HCT116 (cell line): Measurements from ENCODE around the gene XAB2. TPM values are rescaled to one million over a fixed set of nuclear protein-coding genes. Genes with fewer than 3 reads are reported as not detected.

Source experiments
- ATAC-seq: fragments of 200-7000 bp; cut with Tn5 transposase; 2 replicates; pipeline ENCODE4 v1.9.1; 2020; ENCODE audit warnings: mild to moderate bottlenecking, moderate library complexity
- BruUV-seq: library from RNA; stranded (reverse); fragments of 400-500 nt; replicated peaks from 2 replicates; lab custom pipeline; 2021; lab: Mats Ljungman, UMichigan
- CTCF ChIA-PET: fragments of 300-600 bp; sonication (Branson Sonifier 250); formaldehyde crosslinking; loops from one replicate; lab custom pipeline; 2021; ENCODE audit warnings: antibody characterized with exemption; lab: Charles Lee
- POLR2A ChIA-PET: fragments of 300-600, 350-600 bp; sonication (Branson Sonifier 250); formaldehyde crosslinking; loops from one replicate; lab custom pipeline; 2021; ENCODE audit warnings: antibody characterized with exemption; lab: Charles Lee
- RAD21 ChIA-PET, 2 experiments: fragments of 300-600 bp; sonication (Branson Sonifier 250); formaldehyde crosslinking; loops; one replicate each; lab custom pipeline; 2023; ENCODE audit warnings: low total read pairs in 2 of 2; ENCODE audit not compliant: uncharacterized antibody in 2 of 2, unreplicated experiment in 2 of 2, low non-redundant PET in 1 of 2; lab: Charles Lee
- DNase-seq: peaks from one replicate; pipeline ENCODE4 v3.0.0-alpha.2; 2010; ENCODE audit warnings: low read depth, low spot score
- H2AFZ ChIP-seq: fragments of 200-600 bp; shearing (Covaris generic), sonication (generic); 2 replicates; pipeline ENCODE4 v1.6.1; 2017; ENCODE audit warnings: low read depth, mixed run types, mixed read lengths, antibody characterized with exemption, low read length; ENCODE audit not compliant: poor library complexity, severe bottlenecking
- H3K27ac ChIP-seq: 2 replicates; pipeline ENCODE4 v1.5.1; 2012; ENCODE audit warnings: low read depth, low read length
- H3K27me3 ChIP-seq: fragments of 200-600 bp; sonication (generic); 2 replicates; pipeline ENCODE4 v1.6.1; 2016; ENCODE audit warnings: mixed run types, low read length, mixed read lengths; ENCODE audit not compliant: insufficient read depth
- H3K36me3 ChIP-seq, 2 experiments: fragments of 200-500 bp in 1 of 2; fragments of 200-600 bp in 1 of 2; sonication (Bioruptor generic) in 1 of 2; sonication (generic) in 1 of 2; 2 replicates each; pipeline versions ENCODE4 v1.5.1 to v1.6.1; 2014 to 2016; ENCODE audit warnings: low read length in 2 of 2, inconsistent platforms in 1 of 2, mixed read lengths in 1 of 2, mixed run types in 1 of 2; ENCODE audit not compliant: insufficient read depth in 2 of 2, control insufficient read depth in 1 of 2
- H3K4me1 ChIP-seq, 2 experiments: fragments of 200-600 bp in 1 of 2; sonication (generic) in 1 of 2; 2 replicates each; pipeline versions ENCODE4 v1.5.1 to v1.6.1; 2012 to 2017; ENCODE audit warnings: low read length in 2 of 2, inconsistent platforms in 1 of 2, mild to moderate bottlenecking in 1 of 2, mixed read lengths in 1 of 2, mixed run types in 1 of 2, moderate library complexity in 1 of 2; ENCODE audit not compliant: insufficient read depth in 2 of 2, control insufficient read depth in 1 of 2
- H3K4me2 ChIP-seq: fragments of 200-600 bp; sonication (generic); 2 replicates; pipeline ENCODE4 v1.6.1; 2017; ENCODE audit warnings: mixed run types, low read length, mixed read lengths
- H3K4me3 ChIP-seq, 2 experiments: fragments of 200-600 bp in 1 of 2; sonication (generic) in 1 of 2; replicated peaks in 1 of 2; 2 replicates each; pipeline ENCODE4 v1.5.1; 2011 to 2016; ENCODE audit warnings: low read length in 2 of 2, control low read depth in 1 of 2, low read depth in 1 of 2, mild to moderate bottlenecking in 1 of 2, mixed read lengths in 1 of 2, mixed run types in 1 of 2
- H3K79me2 ChIP-seq: fragments of 200-600 bp; sonication (generic); 2 replicates; pipeline ENCODE4 v1.6.1; 2017; ENCODE audit warnings: mild to moderate bottlenecking, mixed run types, low read length, moderate library complexity, mixed read lengths; ENCODE audit not compliant: insufficient read depth
- H3K9ac ChIP-seq: fragments of 200-600 bp; sonication (generic); 2 replicates; pipeline ENCODE4 v1.6.1; 2016; ENCODE audit warnings: low read length, mixed read lengths
- H3K9me2 ChIP-seq: fragments of 200-600 bp; sonication (generic), shearing (Covaris generic); 2 replicates; pipeline ENCODE4 v1.6.1; 2017; ENCODE audit warnings: mixed run types, mild to moderate bottlenecking, moderate library complexity; ENCODE audit not compliant: insufficient read depth
- H3K9me3 ChIP-seq, 2 experiments: fragments of 200-500 bp in 1 of 2; fragments of 200-600 bp in 1 of 2; sonication (Bioruptor generic) in 1 of 2; sonication (generic) in 1 of 2; 2 replicates each; pipeline ENCODE4 v1.6.1; 2014 to 2017; ENCODE audit warnings: low read length in 2 of 2, mixed read lengths in 2 of 2, inconsistent platforms in 1 of 2, low read depth in 1 of 2, mild to moderate bottlenecking in 1 of 2, mixed run types in 1 of 2, moderate library complexity in 1 of 2; ENCODE audit not compliant: control insufficient read depth in 1 of 2, insufficient read depth in 1 of 2
- H4K20me1 ChIP-seq: fragments of 200-600 bp; sonication (generic), shearing (Covaris generic); 2 replicates; pipeline ENCODE4 v1.6.1; 2017; ENCODE audit warnings: mixed run types, mild to moderate bottlenecking, moderate library complexity; ENCODE audit not compliant: insufficient read depth
- CBX3 ChIP-seq: IDR thresholded peaks from 2 replicates; pipeline ENCODE4 v1.6.1; 2012; ENCODE audit warnings: low read depth
- CEBPB ChIP-seq: IDR thresholded peaks from 2 replicates; pipeline ENCODE4 v1.6.1; 2012; ENCODE audit warnings: low read depth
- CTCF ChIP-seq, 3 experiments: fragments of 200-600 bp in 1 of 3; sonication (generic) in 1 of 3; IDR thresholded peaks in 2 of 3; conservative IDR thresholded peaks in 1 of 3; 2 replicates each; pipeline ENCODE4 v1.5.1; 2012 to 2017; ENCODE audit warnings: low read depth in 2 of 3, low read length in 2 of 3, antibody characterized with exemption in 1 of 3, borderline replicate concordance in 1 of 3, control low read depth in 1 of 3, mild to moderate bottlenecking in 1 of 3, mixed read lengths in 1 of 3, mixed run types in 1 of 3, moderate library complexity in 1 of 3; ENCODE audit not compliant: insufficient read depth in 1 of 3
- ELF1 ChIP-seq: IDR thresholded peaks from 2 replicates; pipeline ENCODE4 v1.6.1; 2012; ENCODE audit warnings: low read depth, borderline replicate concordance
- EZH2 ChIP-seq: fragments of 200-600 bp; sonication (generic); IDR thresholded peaks from 2 replicates; pipeline ENCODE4 v1.6.1; 2017; ENCODE audit warnings: antibody characterized with exemption, mixed run types
- FOSL1 ChIP-seq: IDR thresholded peaks from 2 replicates; pipeline ENCODE4 v1.6.1; 2012; ENCODE audit warnings: low read depth
- JUND ChIP-seq: IDR thresholded peaks from 2 replicates; pipeline ENCODE4 v1.6.1; 2012
- MAX ChIP-seq: IDR thresholded peaks from 2 replicates; pipeline ENCODE4 v1.6.1; 2012
- POLR2A ChIP-seq: IDR thresholded peaks from 2 replicates; pipeline ENCODE4 v1.7.0; 2011; ENCODE audit warnings: borderline replicate concordance; ENCODE audit not compliant: insufficient read depth, insufficient read length; ENCODE audit errors: extremely low read depth
- POLR2AphosphoS5 ChIP-seq: IDR thresholded peaks from 2 replicates; pipeline ENCODE4 v1.6.1; 2011; ENCODE audit warnings: mild to moderate bottlenecking, low read depth, low read length, moderate library complexity
- RAD21 ChIP-seq: IDR thresholded peaks from 2 replicates; pipeline ENCODE4 v1.6.1; 2012; ENCODE audit warnings: low read depth, mild to moderate bottlenecking
- REST ChIP-seq: IDR thresholded peaks from 2 replicates; pipeline ENCODE4 v1.6.1; 2012; ENCODE audit warnings: low read depth
- SRF ChIP-seq: IDR thresholded peaks from 2 replicates; pipeline ENCODE4 v1.6.1; 2012; ENCODE audit warnings: low read depth
- TCF7L2 ChIP-seq: IDR thresholded peaks from 2 replicates; pipeline ENCODE4 v1.7.0; 2011; ENCODE audit warnings: borderline replicate concordance, inconsistent platforms; ENCODE audit not compliant: insufficient read depth, insufficient read length; ENCODE audit errors: extremely low read depth
- YY1 ChIP-seq: IDR thresholded peaks from 2 replicates; pipeline ENCODE4 v1.6.1; 2011; ENCODE audit warnings: low read length, low read depth, moderate library complexity, mild to moderate bottlenecking; ENCODE audit not compliant: insufficient replicate concordance; ENCODE audit errors: extremely low read depth
- ZBTB33 ChIP-seq: IDR thresholded peaks from 2 replicates; pipeline ENCODE4 v1.6.1; 2011; ENCODE audit warnings: mild to moderate bottlenecking, low read length, moderate library complexity; ENCODE audit not compliant: insufficient replicate concordance; ENCODE audit errors: extremely low read depth
- ZFX ChIP-seq: fragments of 450-650 bp; IDR thresholded peaks from 2 replicates; pipeline ENCODE4 v1.6.1; 2017
- ZNF274 ChIP-seq: fragments of 200-500 bp; sonication (Bioruptor generic); IDR thresholded peaks from 2 replicates; pipeline ENCODE4 v1.6.1; 2014; ENCODE audit warnings: mild to moderate bottlenecking, low read depth, low read length, inconsistent platforms
- intact Hi-C: fragments of 100-400 bp; cut with micrococcal nuclease; formaldehyde crosslinking; loops from 2 replicates; pipeline ENCODE4 v1.10.0; 2022
- total RNA-seq: library from RNA; stranded (reverse); gene quantifications from one replicate; pipeline ENCODE4 v1.2.1, GENCODE V29; 2021; ENCODE audit not compliant: unreplicated experiment

The XAB2 gene
- total RNA-seq, 1 experiment from 2014 or later: 103 TPM

GRCh38 chr19:7657131-7657751 lies 27.9 kb upstream of the XAB2 start:
- intact Hi-C loops: no loop called here
- Histone ChIP-seq H3K9ac (no peak overlapping the region), H4K20me1 (no peaks in the 10 kb centered on the region), H3K79me2 (no peaks in the 10 kb centered on the region), H3K4me2 (no peak overlapping the region), H3K4me1 (peaks cover 2 to 7% of the 10 kb centered on the region in 2 experiments), H3K9me3 (no peaks in the 10 kb centered on the region), H2AFZ (no peak overlapping the region), H3K27ac (no peak overlapping the region), H3K9me2 (no peaks in the 10 kb centered on the region), H3K27me3 (no peaks in the 10 kb centered on the region), H3K4me3 (no peak overlapping the region), H3K36me3 (no peaks in the 10 kb centered on the region)
- ChIA-PET POLR2A (no interaction called here), CTCF (no interaction called here), RAD21 (no interaction called here)
- no peak for DNase-seq
- BruUV-seq: no TSS peak
- ATAC-seq: no peak
- no peak for TF ChIP-seq JUND
- TF ChIP-seq RAD21: no peak
- no peak for TF ChIP-seq CBX3
- no peak for TF ChIP-seq ZFX
- no peak for TF ChIP-seq ZNF274
- TF ChIP-seq ELF1: no peak
- TF ChIP-seq ZBTB33: no peak
- no peak for TF ChIP-seq EZH2
- TF ChIP-seq YY1: no peak
- TF ChIP-seq SRF: no peak
- TF ChIP-seq POLR2A: no peak
- no peak for TF ChIP-seq TCF7L2
- no peak for TF ChIP-seq FOSL1
- no peak for TF ChIP-seq CEBPB
- TF ChIP-seq CTCF (IDR thresholded peaks at IDR 0.05 in 2 of 3, conservative IDR thresholded peaks at IDR 0.05 in 1 of 3; ENCODE audit: borderline replicate concordance in 1 of 3, insufficient read depth in 1 of 3, low read depth in 2 of 3, low read length in 2 of 3): no peak
- no peak for TF ChIP-seq REST
- TF ChIP-seq MAX: no peak
- TF ChIP-seq POLR2AphosphoS5: no peak
